ENCODE results near the gene CDK5RAP2. TPM values are rescaled to one million over a fixed set of nuclear protein-coding genes. Genes with fewer than 3 reads are reported as not detected.
A peak's percentile ranks its signal among the peaks of the same experiment; 100 is the strongest.

Gene CDK5RAP2
- total RNA-seq, 1 donor from 2014 or later, result 40.4 TPM

DNA sequence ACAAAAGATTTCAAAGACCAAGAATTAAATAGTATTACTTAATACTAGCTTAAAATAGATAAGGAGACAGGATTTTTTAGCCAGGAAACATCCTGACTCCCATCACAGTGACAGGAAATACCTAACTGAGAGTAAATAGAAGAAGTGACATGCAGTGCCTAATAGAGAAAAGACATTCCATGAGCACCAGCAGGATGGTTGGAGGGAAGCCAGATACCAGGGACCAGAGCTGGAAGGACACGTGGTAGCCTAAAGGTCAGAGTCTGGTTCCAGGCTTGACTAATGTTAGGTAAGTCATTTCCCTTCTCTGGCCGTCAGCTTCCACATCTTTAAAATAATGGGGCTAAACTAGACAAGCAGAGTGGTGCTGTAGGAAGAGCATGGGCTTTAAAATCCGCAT is 41.6 kb downstream of the CDK5RAP2 start:
- Mint-ChIP-seq H3K4me3 (ENCODE audit: unreplicated experiment) (no peak overlapping the region), H3K36me3 (ENCODE audit: low read depth) (peaks cover 16% of the 10 kb centered on the region), H3K9me3 (ENCODE audit: low read depth) (no peaks in the 10 kb centered on the region), H3K4me1 (ENCODE audit: low read depth) (peaks cover 29% of the 10 kb centered on the region), H3K27ac (ENCODE audit: unreplicated experiment) (peak overlapping the region; percentile 74), H3K27me3 (ENCODE audit: low read depth) (no peaks in the 10 kb centered on the region)
- TF ChIP-seq, protein P1, sequence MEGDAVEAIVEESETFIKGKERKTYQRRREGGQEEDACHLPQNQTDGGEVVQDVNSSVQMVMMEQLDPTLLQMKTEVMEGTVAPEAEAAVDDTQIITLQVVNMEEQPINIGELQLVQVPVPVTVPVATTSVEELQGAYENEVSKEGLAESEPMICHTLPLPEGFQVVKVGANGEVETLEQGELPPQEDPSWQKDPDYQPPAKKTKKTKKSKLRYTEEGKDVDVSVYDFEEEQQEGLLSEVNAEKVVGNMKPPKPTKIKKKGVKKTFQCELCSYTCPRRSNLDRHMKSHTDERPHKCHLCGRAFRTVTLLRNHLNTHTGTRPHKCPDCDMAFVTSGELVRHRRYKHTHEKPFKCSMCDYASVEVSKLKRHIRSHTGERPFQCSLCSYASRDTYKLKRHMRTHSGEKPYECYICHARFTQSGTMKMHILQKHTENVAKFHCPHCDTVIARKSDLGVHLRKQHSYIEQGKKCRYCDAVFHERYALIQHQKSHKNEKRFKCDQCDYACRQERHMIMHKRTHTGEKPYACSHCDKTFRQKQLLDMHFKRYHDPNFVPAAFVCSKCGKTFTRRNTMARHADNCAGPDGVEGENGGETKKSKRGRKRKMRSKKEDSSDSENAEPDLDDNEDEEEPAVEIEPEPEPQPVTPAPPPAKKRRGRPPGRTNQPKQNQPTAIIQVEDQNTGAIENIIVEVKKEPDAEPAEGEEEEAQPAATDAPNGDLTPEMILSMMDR (IDR thresholded peaks at IDR 0.05), result no peak
- no peak for DNase-seq (ENCODE audit: low spot score)

DNA sequence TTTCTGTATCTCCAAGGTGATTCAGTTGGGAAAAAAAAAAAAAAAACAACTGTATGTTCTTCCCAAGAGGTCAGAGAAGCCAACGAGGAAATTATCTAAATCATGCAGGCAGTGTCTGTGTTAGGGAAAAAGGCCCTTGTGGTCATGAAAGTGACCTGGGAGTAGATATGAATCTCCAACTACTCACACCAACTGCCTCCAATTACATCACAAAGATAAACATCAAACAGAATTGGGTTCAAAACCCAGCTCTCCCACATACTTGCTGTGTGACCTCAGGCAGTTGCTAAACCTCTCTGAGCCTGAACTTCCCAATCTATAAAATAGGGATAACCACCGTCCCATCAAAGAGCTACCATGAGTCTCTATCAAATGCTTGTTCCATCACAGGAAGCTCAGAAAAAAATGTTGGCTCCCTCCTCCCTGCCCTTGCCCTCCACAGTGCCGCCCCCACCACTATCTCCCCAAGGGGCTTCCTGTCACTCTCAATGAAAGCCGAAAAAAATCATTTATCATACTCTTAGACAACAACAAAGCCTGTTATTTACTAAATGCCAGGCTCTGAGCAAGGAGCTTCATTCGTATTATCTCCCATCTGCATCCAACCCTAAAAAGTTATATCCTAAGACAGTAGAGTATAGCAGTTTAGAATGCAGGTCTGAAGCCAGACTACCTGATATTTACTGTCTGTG is 42.9 kb downstream of the CDK5RAP2 start:
- Mint-ChIP-seq H3K36me3 (ENCODE audit: low read depth) (peaks cover 16% of the 10 kb centered on the region), H3K27ac (ENCODE audit: unreplicated experiment) (no peak overlapping the region), H3K27me3 (ENCODE audit: low read depth) (no peaks in the 10 kb centered on the region), H3K9me3 (ENCODE audit: low read depth) (no peaks in the 10 kb centered on the region), H3K4me3 (ENCODE audit: unreplicated experiment) (no peak overlapping the region), H3K4me1 (ENCODE audit: low read depth) (peaks cover 41% of the 10 kb centered on the region)
- DNase-seq (ENCODE audit: low spot score), result no peak
- TF ChIP-seq, protein P1 (IDR thresholded peaks at IDR 0.05), result no peak

DNA sequence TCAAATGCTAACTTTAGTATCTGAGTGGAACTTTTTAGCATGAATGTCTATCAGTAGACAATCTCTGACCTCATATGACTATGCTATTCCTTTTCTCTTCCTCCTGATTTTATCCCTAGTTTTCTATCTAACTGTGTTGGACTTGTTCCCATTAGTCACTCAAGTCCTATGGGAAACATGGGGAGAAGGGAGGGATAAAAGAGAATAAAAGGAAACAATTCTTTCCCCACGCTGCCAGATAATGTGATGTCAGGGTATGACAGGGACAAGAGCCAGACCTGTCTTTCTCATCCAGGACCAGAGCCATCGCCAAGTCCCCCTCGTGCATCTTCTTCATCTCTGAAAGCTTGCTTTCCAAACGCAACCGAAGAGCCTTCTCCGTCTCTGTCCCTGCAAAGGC is 43.9 kb downstream of the CDK5RAP2 start:
- TF ChIP-seq, protein P1 (IDR thresholded peaks at IDR 0.05), result no peak
- H3K4me1 Mint-ChIP-seq (ENCODE audit: low read depth), result peaks cover 43% of the 10 kb centered on the region
- no peaks in the 10 kb centered on the region for H3K9me3 Mint-ChIP-seq (ENCODE audit: low read depth)
- peaks cover 16% of the 10 kb centered on the region for H3K36me3 Mint-ChIP-seq (ENCODE audit: low read depth)
- no peak overlapping the region for H3K27ac Mint-ChIP-seq (ENCODE audit: unreplicated experiment)
- H3K4me3 Mint-ChIP-seq (ENCODE audit: unreplicated experiment), result no peak overlapping the region
- DNase-seq (ENCODE audit: low spot score), result no peak
- no peaks in the 10 kb centered on the region for H3K27me3 Mint-ChIP-seq (ENCODE audit: low read depth)

DNA sequence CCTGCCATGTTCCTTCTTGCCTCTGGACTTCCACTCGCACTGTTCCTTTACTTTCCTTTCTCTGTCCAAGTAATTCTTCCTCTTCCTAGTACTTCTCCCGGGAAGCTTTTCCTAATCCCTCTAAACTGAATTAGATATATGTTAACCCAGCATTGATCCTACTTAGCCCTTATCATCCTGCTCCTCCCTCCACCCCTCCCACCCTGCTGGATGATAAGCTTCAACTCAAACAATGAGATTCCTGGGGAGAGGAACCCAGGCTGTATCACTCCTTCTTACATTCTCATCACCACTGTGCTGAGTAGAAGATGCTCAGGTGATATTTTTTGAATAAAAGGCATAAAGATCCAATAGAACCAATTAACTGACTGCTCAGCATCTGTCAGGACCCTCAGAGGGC is 45.7 kb downstream of the CDK5RAP2 start:
- TF ChIP-seq, protein P1 (IDR thresholded peaks at IDR 0.05), result no peak
- Mint-ChIP-seq H3K27ac (ENCODE audit: unreplicated experiment) (no peak overlapping the region), H3K9me3 (ENCODE audit: low read depth) (no peaks in the 10 kb centered on the region), H3K27me3 (ENCODE audit: low read depth) (no peaks in the 10 kb centered on the region), H3K4me3 (ENCODE audit: unreplicated experiment) (no peak overlapping the region), H3K36me3 (ENCODE audit: low read depth) (peaks cover 19% of the 10 kb centered on the region), H3K4me1 (ENCODE audit: low read depth) (peaks cover 43% of the 10 kb centered on the region)
- DNase-seq (ENCODE audit: low spot score), result no peak

DNA sequence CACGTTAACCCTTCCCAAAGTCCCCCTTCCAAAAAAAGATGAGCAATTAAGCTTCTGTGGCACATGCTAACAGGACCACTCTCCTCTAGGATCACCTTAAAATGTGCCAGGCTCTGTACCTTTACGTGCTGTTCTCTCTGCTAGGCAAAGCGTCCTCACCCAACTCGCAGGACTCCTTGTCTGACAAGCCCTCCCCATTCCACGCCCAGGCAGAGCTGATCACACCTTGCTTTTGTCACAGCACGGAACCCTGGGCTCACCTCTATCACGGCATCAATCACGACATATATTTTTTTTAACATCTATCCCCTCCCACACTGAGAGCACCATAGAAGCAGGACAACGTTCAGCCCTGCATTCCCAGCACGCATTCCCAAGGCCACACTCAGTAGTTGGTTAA is 47.1 kb downstream of the CDK5RAP2 start:
- no peak for DNase-seq (ENCODE audit: low spot score)
- TF ChIP-seq, protein P1 (IDR thresholded peaks at IDR 0.05), result no peak
- Mint-ChIP-seq H3K36me3 (ENCODE audit: low read depth) (peaks cover 30% of the 10 kb centered on the region), H3K9me3 (ENCODE audit: low read depth) (no peaks in the 10 kb centered on the region), H3K4me3 (ENCODE audit: unreplicated experiment) (no peak overlapping the region), H3K4me1 (ENCODE audit: low read depth) (peaks cover 31% of the 10 kb centered on the region), H3K27me3 (ENCODE audit: low read depth) (no peaks in the 10 kb centered on the region), H3K27ac (ENCODE audit: unreplicated experiment) (peak overlapping the region; percentile 71)
